GM18858 (cell line): ENCODE measurements around the gene MED13.
A peak's percentile ranks its signal among the peaks of the same experiment; 100 is the strongest.
"Not testable (repeated sequence)": the region's sequence is repeated elsewhere in the genome, so short reads cannot be mapped to it uniquely, and the experiment has no call there.

Source experiments
- ATAC-seq: cut with Tn5 transposase; IDR thresholded peaks from one replicate; pipeline ENCODE4 v1.9.1; 2021; ENCODE audit not compliant: unreplicated experiment

The MED13 gene

DNA sequence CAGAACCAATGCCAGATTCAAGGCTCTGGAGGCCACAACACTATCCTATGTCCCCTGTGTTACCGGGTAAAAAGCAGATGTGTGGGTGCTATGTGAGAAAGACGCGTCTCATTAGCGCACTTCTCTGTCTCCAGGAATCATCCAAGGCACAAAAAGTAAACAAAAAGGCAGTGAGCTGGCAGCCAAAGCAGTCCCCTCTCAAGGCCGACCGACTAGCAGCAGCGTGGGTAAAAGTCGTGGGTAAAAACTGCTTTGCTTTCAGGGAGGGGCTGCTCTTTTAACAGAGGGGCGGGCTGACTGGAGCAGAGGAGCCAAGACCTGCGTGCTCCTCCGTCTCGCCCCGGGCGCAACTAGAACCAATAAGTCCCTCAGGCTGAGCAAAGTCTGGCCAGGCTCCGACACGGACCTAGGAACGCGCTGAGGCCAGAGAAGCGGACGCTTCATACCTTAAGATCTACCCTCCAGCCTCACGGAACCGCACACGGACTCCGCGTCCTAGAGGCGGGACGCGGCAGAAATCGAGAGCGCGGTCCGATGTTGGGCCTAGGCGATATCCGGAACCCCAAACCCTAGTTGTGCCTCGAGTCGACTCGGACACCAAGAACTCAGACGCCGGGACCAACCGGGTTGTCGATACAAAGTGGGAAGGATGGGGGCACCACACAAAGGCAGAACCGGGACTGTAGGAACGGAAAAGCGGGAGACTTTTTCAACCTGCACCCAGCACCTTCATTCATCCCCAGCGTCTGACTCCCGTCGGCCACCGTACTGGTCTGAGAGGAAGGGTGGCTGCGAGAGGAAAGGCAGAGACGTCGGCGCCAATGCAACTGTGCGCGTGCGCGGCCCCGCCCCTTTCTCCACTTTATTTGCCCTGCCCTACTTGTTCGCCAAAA is 137.6 kb downstream of the MED13 start, which contains the start of gene INTS2:
INTS2 (minus strand) TSS at position 775 of the 893 bp plus-strand sequence. CDS start 1,338 bp downstream, outside the sequence.
- ATAC-seq, result no peak

- no peak for ATAC-seq
These were observed 138.3 kb downstream of the MED13 start for GRCh38 chr17:61926826-61927207.

DNA sequence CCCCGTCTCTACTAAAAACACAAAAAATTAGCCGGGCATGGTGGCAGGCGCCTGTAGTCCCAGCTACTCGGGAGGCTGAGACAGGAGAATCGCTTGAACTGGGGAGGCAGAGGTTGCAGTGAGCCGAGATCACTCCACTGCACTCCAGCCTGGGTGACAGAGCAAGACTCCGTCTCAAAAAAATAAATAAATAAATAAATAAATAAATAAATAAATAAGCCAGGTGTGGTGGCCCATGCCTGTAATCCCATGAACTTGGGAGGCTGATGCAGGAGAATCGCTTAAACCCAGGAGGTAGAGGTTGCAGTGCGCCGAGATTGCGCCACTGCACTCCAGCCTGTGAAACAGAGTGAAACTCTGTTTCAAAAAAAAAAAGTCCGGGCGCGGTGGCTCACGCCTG is 149.9 kb downstream of the MED13 start:
- not testable (repeated sequence) for ATAC-seq

DNA sequence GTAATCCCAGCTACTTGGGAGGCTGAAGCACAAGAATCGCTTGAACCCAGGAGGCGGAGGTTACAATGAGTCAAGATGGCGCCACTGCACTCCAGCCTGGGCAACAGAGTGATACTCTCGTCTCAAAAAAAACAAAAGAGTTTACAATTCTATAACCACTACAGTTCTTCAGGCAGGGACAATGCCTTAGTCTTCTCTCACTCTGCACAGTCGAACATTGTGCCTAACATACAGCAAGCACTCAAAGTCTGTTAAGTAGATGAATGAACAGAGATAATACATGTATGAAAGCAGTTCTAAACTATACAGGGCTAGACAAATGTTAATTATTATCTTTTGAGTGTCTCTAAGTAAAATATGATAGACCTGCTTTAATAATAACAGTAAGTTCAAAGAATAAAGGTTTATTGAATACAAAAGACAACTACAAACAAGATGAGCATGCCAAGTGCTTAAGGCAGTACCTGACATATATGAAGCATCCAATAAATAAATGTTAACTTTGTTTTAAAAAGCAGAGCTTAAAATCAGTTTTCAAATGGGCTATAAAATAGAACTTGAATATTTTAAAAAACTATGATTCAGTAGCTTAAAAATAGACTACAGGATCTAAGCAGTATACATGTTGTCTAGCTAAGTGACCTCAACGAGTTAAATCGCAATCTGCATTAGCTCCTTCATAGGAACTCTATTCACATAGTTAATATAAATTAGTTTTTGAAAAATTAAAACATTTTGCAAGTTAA is 156.6 kb downstream of the MED13 start:
- ATAC-seq, result no peak

- ATAC-seq, result no peak
These were observed 157.7 kb downstream of the MED13 start for GRCh38 chr17:61907361-61907760.

GRCh38 chr17:61904094-61904710 is 160.9 kb downstream of the MED13 start:
- peak; percentile 61 for ATAC-seq

- ATAC-seq, result no peak
These were observed 161.8 kb downstream of the MED13 start for GRCh38 chr17:61903251-61903650.

GRCh38 chr17:61897548-61898180 is 167.4 kb downstream of the MED13 start:
- ATAC-seq, result no peak

GRCh38 chr17:61895391-61895790 is 169.7 kb downstream of the MED13 start:
- ATAC-seq, result no peak

DNA sequence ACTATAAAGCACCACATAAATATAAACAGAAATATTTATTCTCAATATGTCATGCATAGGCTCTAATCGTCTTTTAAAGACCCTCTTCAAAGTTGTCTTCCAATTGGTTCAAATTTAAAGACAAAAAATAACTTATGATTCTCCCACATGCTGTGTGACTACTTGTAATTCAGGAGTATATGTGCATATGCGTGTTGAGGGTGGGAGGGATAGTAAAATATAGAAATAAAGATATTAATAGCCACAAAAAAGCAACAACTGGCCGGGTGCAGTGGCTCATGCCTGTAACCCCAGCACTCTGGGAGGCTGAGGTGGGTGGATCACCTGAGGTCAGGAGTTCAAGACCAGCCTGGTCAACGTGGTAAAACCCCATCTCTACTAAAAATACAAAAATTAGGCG is 170.8 kb downstream of the MED13 start:
- not testable (repeated sequence) for ATAC-seq
